Measurements from ENCODE around the gene MAPK4.
"Not testable (repeated sequence)": the region's sequence is repeated elsewhere in the genome, so short reads cannot be mapped to it uniquely, and the experiment has no call there.

Gene MAPK4

DNA sequence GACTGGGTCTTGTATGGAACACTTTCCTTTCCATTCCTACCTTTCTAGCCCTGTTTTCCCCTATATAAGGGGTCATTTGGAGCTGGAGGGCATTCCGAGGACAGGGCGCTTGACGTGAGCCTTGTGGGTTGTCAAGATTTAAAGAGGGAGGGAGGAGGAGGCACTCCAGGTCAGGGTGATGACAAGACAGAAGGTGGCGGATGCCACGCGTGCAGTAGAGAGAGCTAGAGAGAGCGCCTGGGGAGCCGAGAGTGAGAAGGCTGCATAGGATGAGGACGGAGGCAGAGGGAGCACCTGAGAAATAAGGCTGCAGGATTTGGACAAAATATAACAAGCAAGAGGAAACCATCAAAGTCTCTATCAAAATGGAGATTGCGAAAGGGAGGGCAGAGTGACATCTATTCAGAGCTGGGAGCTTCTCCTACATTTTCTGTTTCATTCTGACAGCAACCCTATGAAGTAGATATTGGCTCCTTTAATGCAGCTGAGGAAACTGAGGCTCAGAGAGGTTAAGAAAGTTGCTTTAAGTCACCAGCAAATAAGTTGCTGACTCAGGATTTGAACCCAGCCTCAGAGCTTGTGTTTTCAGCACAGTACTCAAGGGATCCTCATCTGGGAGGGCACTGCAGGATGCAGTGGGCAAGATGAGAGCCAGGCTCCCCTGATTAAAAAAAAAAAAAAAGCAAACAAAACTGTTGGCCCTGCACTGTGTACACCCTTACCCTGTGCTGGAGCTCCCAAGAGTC, 135.7 kb downstream of the MAPK4 start:
- no peak for DNase-seq

DNA sequence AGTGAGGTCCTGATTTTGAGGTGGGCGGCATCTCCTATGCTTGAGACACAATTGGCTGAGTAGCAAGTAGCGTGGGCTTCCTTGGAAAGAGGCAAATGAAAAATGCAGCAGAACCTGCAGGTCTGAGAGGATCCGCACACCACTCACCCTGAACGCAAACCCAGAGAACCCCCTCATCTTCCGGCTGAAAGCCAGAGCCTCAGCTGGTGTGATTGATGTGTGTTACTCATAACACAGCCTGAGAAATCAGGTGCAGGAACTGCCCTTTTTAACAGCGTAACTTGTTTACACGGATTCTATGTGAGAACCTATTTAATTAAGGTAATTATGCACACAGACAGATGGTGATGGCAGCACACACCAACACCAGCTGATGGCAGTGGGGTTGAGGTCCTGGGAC, 136.5 kb downstream of the MAPK4 start:
- DNase-seq = no peak

DNA sequence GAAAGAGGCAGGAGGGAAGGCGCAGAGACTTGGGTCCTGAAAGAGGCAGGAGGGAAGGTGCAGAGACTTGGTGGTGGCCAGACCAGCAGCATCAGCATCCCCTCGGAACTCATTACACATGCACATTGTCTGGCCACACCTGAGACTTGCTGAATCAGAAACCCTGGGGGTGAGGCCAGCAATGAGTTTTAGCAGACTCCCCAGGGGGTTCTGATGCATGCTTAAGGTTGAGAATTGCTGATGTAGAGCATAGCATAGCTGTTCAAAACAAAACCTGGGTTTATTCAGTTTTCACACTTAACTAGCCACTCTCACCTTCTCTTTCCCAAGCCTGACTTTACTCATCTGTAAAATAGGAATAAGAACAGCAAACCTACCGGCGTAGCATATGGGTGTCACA, 137.0 kb downstream of the MAPK4 start:
- no peak for DNase-seq

DNA sequence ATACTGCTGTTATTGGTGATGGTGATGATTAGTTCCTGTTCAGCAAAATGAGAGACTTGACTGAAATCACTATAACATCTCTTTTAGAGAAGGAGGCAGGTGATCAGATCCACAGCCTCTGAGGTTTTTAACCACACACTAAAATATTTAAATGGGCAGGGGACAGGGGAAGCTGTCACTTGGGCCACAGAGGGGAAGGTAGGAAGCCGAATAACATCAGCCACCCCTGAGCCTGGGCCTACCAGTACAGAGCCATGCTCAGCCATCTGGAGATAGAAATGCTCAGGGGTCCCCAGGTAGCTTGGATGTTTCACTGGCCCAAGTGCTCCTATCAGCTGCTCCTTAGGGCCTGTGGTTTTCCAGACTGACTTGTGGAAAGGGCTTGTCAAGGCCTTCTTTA, 137.6 kb downstream of the MAPK4 start:
- DNase-seq = no peak

DNA sequence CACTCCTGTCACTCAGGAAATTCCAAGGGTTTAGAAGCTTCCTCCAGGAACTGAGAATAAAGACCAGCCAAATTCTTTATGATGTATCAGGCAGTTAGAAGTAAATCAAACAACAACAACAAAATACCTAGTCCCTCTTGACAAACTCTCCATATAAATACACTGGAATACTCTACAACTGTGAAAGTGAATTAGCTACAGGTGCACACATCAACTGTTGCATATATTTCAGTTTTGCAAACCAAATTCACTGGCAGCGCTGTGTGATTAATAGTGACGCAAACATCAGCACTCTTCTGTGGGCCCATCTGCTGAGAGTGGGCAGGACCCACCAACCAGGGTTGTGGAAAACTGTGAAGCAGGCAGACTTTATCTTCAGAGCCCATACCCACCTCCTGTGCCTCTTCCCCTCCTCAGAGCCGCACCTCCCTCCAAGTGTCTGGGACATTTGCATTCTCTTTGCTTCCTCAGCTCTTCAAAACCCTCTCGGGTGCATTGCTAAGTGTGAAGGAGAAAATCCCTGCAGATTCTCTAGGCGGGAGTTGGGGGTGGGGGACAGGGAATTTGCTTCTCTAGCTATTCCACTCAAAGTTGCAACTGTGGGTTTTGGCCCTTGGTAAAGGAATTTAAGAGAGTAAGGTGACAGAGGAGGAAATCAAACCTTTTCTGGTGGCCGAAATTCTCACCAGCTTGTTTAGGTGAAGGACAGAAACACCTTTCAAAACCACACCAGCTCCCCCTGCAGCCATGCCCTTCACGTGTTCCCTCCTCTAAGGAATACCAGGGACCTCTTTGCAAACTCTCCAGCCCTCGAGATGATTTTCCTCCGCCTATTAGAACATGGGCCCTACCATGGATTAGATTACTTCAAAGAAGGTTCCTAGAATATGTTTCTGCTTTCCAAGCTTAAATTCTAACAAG, 140.6 kb downstream of the MAPK4 start:
- no peak for DNase-seq

DNA sequence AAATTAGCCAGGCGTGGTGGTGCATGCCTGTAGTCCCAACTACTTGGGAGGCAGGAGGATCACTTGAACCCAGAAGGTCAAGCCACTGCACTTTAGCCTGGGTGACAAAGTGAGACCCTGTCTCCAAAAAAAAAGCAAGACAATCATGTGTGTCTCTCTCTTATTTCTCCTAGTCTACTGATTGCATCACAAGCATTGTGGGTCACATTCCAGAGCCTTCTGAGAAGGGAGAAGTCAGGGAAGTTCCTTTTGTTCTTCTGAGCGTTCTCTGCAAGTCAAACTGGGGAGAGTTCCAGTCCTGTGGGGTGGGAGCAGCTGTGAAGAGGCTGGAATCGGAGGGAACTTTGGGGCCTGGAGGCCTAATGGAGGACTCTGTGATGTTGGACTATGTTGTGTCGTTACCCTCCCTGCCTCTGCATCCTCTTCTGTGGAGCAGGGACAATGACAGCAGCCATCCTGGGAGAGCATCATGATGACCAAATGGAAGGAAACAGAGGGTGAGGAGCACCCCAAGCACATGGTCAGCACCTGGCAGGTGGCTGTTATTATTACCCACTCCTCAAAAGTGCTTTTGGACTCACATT, 144.6 kb downstream of the MAPK4 start:
- DNase-seq = no peak

DNA sequence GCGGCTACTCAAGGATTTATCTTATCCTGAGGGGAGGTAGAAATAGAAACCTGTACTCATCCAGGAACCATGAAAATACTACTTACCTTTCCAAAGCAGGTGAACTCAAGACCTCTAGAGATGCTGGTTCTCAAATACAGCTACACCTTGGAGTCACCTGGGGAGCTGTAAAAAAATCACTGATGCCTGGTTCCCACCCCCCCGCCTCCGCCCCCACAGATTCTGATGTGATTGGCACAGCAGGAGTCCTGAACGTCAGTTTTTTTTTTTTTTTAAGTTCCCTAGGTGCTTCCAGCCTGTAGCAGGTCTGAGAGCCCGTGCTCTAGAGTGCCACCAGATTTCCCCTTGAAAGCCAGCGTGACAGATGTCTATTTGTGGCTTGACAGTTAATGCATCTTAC, 146.3 kb downstream of the MAPK4 start:
- DNase-seq = no peak

DNA sequence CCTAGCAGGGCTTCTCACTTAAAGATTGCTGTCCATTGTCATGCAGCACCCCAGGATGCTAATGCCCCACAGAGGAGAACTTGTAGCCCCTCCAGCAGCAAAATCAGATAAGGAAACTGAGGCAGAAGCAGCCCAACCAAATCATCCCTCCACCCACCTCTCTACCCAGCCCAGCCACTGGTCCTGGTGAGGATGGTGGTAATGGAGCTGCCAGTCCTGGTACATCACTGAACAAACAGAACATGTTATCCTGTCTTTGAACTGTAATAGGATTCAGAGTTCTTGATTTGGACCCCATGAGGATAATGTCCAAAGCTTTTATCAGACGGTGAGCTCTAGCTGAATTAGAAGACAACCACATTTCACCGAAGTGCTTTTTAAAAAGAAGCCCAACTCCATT, 146.8 kb downstream of the MAPK4 start:
- DNase-seq = no peak

DNA sequence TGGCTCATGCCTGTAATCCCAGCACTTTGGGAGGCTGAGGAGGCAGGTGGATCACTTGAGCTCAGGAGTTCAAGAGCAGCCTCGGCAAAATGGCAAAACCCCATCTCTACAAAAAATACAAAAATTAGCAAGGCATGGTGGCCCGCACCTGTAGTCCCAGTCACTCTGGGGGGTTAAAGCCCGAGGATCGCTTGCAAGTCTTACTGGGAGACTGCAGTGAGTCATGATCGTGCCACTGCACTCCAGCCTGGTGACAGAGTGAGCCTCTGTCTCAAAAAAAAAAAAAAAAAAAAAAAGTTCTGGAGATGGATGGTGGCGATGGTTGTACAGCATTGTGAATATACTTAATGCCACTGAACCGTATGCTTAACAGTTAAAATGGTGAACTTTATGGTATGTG, 147.4 kb downstream of the MAPK4 start:
- not testable (repeated sequence) for DNase-seq

DNA sequence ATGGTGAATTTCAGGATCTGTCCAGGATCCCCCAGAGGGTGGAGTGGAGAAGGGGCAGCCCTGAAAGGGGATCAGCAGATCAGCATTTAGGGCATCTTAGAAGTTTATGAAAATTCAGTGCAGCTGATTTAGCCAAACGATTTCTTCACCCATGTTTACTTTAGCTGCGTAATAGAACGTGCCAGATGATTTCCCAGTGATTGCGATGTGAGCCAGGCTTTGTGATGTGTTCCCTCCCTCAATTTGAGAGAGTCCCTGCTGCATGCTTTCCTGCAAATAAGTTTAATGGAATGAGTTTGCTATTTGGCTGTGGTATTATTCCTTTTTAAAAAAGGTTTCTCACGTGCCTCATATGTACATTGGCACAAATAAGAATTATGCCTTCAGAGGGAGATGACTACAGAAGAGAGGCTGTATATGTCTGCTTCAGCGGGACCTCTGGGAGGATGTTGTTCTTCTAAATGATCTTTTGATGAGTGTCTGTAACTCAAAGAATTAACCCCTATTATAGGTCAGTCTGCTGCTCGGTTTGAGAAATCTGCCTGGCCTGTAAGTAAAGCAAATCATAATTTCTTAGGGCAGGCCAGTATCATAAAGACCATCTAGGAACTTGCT, 148.1 kb downstream of the MAPK4 start:
- no peak for DNase-seq

DNA sequence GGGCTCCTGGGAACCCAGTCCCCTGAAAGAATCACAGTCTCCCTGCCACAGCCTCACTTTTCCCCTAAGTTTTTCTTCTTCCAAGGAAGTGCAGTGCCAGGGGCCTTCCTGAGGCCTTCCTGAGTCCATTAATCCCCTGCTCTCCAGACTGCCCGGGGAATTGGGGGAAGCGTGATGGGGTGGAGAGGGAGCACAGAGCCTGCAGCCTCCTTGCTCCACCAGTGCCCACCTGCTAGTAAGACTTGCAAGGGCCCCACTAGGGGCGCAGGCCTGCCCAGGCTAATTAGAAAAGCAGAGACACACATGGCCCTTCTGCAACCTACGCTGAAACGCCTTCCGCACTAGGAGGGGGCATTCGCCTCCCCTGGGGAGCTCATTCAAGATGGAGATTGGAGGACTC, 149.3 kb downstream of the MAPK4 start:
- no peak for DNase-seq

DNA sequence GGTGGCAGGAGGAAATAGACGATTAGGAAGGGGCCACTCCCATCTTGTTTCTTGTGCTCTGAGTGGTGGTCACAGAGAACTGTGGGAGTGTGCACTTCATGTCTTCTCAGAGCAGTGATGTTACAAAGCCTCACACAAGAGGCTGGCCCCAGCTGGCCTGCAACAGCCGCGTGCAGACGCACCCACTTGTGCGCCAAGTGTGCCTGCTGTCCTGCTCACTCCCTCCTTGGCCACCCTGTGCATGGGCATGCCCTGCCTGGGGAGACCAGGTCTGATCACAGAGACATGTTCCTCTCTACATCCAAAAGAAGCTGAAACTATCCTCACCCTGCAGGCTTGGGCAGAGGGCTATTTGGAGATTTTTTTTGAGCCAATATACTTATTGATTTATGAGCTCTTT, 151.5 kb downstream of the MAPK4 start:
- no peak for DNase-seq

DNA sequence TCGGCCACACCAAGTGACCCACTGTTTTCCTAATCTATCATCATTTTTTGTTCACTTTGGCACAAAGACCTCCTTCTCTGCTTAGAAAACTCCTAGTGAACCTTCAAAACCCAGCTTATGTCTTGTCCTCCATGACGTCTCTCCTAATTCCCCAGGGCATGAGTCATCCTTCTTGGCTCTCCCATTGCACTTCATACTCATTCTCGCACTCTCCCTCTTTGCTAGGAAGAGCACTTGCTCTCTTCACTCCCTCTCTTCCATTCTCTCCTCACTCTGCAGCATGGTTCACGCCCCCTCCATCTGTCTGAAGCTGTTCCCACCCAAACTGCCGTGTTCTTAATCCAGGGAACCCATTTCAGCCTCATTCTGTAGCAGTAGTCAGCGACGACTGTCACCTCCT, 156.0 kb downstream of the MAPK4 start:
- no peak for DNase-seq

DNA sequence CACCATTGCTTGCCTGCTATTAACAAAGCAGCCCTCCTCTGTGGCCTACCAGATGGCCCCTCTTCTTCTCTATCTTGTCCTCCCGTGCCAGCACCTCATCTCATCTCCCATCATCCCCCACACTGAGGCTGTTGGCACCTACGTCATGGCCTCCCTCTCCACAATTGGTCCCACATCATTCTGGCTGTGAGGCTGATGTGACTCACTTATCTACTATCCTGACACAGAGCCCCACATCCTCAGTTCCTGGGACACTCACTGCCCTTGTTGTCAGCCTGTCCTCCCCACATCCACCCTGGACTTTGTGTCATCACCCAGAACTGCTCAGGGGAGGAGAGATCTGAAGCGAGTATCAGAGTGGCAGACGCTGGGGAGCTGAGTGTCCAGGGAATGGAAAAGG, 157.0 kb downstream of the MAPK4 start:
- DNase-seq = no peak

DNA sequence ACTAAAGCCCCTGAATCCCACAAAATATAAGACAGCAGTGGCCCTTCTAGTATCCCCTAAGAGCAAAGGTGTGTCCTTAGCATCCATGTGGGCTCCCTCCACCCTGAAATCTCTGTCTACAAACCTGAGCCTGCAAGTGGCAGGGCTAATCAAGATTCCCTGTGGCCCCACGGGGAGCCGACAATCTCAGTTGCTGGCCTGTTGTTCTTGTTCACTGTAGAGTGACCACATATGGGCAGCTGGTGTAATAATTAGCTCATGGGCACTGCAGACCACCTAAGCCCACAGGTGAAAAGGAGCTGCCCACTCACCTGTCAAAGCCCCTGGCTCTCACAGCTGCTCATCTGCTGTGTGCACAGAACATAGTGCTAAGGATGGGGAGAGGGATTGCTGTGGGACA, 157.7 kb downstream of the MAPK4 start:
- DNase-seq = no peak

DNA sequence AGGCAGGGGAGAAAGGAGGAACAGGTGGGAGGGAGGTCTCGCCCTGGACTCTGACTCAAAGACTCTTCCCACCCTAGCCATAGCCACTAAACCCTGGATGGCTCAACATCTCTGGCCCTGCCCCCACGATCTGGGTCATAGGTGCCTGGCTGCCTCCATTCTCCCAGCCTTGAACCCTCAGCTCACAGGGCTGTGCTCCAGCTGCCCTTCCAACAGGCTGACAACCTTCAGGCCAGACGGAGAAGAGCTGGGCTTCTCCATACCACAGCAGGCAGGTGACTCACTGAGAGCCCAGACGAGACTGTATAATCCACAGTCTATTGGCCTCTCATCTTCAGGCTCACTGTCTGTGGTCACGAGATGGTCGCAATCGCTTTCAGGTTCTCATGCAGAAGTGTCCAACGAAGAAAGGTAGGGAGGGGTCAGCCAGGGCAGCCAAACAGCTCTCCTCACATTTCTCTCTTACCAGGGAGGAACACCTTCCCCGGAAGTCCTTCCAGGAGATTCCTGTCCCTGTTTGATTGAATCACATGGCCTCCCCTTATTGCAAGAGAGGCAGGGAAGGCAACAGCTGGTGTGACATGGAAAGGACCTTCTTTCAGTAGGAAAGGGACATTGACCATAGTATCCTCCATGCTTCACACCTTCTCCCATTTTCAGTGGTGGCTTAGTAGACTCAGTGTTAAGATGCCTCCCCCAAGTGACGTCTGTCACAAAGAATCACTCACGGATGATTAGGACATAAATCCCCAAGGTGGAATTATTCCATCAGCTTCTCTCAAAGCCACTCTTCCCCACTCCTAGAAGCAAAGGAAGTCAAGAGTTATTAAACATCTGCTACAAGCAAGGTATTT, 159.8 kb downstream of the MAPK4 start:
- no peak for DNase-seq

DNA sequence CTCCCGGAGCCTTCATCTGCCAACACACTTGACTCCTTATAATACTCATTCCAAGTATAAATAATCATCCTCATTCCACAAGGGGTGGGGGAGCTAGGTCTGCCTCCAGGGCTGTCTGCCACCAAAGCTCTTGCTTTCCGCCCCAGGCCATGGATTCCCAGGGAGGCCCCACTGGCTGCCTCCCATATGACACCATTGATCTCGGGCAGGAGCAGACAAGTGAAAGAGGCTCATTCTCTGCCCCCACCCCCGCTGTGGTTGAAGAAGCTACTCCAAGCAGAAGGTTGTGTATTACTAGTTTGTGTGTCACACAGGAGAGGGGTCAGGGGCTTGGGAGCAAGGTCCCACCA, 160.4 kb downstream of the MAPK4 start:
- DNase-seq = no peak

DNA sequence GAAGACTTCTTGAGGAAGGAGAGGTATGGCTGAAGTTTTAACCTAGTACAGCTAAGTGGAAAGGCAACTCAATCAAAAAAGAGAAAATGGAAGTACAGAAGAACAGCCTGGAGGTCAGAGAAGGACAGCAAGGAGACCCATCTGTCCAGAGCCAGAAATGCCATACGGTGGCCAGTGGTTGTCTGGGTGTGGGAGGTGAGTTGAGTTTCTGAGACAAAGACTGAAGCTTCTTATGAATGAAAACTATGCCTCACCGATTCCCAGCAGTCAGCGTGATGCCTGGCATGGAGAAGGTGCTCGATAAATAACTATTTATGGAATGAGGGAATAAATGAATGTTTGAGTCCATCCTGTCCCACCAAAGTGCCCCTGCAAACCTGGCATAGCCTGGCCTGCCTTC, 161.1 kb downstream of the MAPK4 start:
- DNase-seq = no peak

DNA sequence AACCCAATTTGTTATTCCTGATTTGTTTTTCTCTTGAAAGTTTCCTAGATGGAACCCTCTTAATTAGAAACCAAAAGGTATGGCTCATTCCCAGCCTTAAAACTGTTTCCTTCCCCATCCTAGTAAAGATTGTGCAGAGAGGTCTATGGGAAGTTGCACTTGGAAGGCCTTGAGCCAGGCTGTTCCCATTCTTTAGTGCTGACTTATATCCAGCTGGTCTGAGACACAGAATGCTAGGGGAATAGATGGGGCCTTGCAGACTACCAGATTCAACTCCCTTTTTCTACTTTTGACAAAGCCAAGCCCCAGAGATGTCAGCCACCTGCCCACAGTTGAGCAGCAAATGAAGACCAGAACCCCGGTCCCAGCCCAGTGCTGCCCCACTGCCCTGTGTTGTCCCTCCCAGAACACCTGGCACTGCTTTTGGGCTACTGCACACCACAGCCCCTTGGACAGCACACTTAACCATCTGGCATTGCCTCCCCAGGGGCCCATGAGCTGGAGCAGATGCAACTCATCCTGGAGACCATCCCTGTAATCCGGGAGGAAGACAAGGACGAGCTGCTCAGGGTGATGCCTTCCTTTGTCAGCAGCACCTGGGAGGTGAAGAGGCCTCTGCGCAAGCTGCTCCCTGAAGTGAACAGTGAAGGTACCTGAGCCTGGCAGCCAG, 161.7 kb downstream of the MAPK4 start:
- DNase-seq = no peak

DNA sequence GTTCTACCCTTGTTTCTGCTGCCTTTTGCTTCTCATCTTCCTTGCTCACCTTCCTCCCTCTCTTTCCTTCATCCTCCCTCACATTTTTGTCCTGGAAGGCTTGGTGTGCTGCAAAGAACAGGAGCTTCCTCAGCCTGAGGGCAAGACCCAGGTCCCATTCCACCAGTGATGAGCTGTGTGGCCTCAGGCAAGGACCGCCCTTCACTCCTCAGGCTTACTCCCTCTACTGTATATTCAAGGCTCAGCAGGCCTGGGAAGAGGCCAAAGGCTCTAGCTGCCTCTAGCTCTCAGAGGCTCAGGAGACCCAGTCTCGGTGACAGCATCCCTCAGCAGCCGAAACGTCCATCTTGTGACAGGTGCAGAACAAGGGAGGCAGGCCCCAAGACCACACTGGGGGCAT, 162.4 kb downstream of the MAPK4 start:
- no peak for DNase-seq

DNA sequence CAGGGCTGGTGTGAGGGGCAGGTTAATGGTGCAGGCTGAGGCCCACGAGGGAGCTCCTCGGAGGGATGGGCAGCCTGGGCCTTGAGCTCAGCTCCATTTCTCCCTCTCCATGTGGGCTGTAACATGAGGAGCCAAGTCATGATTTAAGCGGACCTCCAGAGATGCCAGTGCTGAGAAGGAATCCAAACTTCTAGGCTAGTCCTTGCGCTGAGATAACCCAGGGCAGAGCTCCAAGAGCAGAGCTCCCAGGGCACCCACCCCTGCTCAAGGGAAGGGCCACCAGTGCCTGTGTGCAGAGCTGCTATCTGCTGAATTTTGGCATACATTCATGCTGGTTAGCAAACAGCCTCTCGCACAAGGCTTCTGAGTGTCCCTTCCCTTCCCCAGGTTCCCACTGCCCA, 164.9 kb downstream of the MAPK4 start:
- DNase-seq = no peak

DNA sequence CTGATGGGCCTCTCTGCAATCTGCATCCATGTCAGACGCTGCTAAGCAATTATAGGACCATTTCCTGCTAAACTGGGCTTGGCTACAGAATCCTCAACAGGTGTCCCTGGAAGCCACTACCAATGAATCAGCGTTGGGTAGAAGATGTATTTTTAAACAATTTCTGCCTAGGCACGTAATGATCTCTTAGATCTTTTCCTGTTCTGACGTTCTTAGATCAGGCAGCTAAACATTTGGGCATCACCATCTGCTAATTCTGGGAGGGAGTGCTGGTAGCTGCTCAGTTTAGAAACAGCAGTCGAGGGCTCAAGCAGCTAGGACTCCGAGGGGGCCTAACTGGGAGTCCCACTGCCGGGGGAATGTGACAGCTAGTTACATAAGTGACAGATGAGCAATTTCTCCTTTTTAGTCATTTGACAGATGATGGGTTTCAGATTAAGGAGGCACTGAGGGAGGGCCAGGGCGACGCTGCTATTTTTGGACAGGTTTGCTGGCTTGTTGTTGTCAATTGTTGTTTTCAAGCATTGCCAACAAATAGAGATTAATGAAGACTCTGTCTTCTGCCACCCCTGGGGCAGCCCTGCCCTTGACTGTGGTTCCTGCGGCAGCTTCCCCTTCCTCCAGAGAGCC, 167.2 kb downstream of the MAPK4 start:
- DNase-seq = peak; percentile 81
